ENCODE results near the gene ATG9A. TPM values are rescaled to one million over a fixed set of nuclear protein-coding genes. Genes with fewer than 3 reads are reported as not detected.

ATG9A gene
- total and polyA plus RNA-seq, 2 donors (not counting 3 experiments of a cell fraction or from before 2014, with no cell fraction given) = 65.5 to 95.0 TPM

DNA sequence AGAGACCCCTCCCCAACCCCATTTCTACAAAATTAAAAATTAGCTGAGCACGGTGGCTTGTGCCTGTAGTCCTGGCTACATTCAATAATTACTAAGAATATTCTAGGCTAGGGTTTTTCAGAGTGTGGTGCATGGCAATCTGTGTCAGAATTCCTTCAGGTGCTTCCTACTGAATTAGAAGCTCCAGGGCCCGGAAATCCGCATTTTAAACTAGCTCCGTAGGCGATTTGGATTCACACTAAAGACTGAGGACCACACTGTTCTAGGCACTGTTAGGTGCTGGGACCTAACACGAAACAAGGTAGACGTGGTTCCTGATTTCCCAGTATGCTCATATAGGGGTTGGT, 23.5 kb downstream of the ATG9A start:
- POLR2A ChIA-PET = interaction anchor here (0.7 kb wide), 1 partner anchor 30 kb away, joined by 3 read pairs; the partner anchor contains the start of gene CNPPD1
- Histone ChIP-seq H3K36me3 (ENCODE audit: control insufficient read depth in 2 of 2, extremely low read depth in 1 of 2, insufficient read depth in 2 of 2, low read length in 2 of 2) (peaks cover 0 to 7% of the 10 kb centered on the region in 2 experiments), H3K4me1 (ENCODE audit: control insufficient read depth, extremely low read depth, insufficient read depth, low read length) (peaks cover 18% of the 10 kb centered on the region), H3K4me3 (replicated peaks in 1 of 3; ENCODE audit: insufficient read depth in 1 of 3, low read depth in 1 of 3, low read length in 3 of 3) (peak overlapping the region; percentile 27 to 83 (median 73)), H3K9me1 (replicated peaks; ENCODE audit: control insufficient read depth, extremely low read depth, insufficient read depth, low read length) (no peaks in the 10 kb centered on the region), H3K9ac (replicated peaks; ENCODE audit: extremely low read depth, insufficient read depth, low read length) (peak overlapping the region; percentile 60), H2AFZ (ENCODE audit: low read depth, low read length) (peak overlapping the region; percentile 97), H3K27ac (ENCODE audit: insufficient read depth, low read depth, low read length) (peak overlapping the region; percentile 25), H3K79me2 (ENCODE audit: control insufficient read depth, insufficient read depth, low read length) (no peaks in the 10 kb centered on the region), H3K4me2 (ENCODE audit: insufficient read depth, low read length) (peak overlapping the region; percentile 90), H3K27me3 (ENCODE audit: control insufficient read depth in 2 of 2, insufficient read depth in 2 of 2, low read length in 2 of 2) (no peaks in the 10 kb centered on the region), H4K20me1 (replicated peaks; ENCODE audit: control insufficient read depth, extremely low read depth, insufficient read depth, low read length) (no peaks in the 10 kb centered on the region), H3K9me3 (replicated peaks; ENCODE audit: control insufficient read depth, insufficient read depth, low read length) (no peaks in the 10 kb centered on the region)
- no peak for DNase-seq (ENCODE audit: low read depth, low spot score)
- TF ChIP-seq GATA2 (IDR thresholded peaks at IDR 0.05; ENCODE audit: insufficient read depth, insufficient read length, low read depth, low read length) = no peak
- no peak for TF ChIP-seq MAX (IDR thresholded peaks at IDR 0.05; ENCODE audit: insufficient read depth, insufficient read length)
- TF ChIP-seq POLR2A (IDR thresholded peaks at IDR 0.05; ENCODE audit: low read depth, low read length) = no peak
- TF ChIP-seq POLR2AphosphoS5 (IDR thresholded peaks at IDR 0.05; ENCODE audit: insufficient read depth, low read depth, low read length) = no peak
- TF ChIP-seq CTCF (IDR thresholded peaks at IDR 0.05; ENCODE audit: extremely low read depth in 1 of 2, insufficient read depth in 1 of 2, low read depth in 1 of 2, low read length in 2 of 2) = no peak
- no peak for TF ChIP-seq FOS (IDR thresholded peaks at IDR 0.05; ENCODE audit: borderline replicate concordance, insufficient read depth, low read length)
- no peak for TF ChIP-seq MYC (IDR thresholded peaks at IDR 0.05; ENCODE audit: low read depth, low read length)
- TF ChIP-seq JUN (IDR thresholded peaks at IDR 0.05; ENCODE audit: borderline replicate concordance, insufficient read depth, insufficient read length, low read depth) = no peak
- no peak for TF ChIP-seq EZH2 (IDR thresholded peaks at IDR 0.05; ENCODE audit: borderline replicate concordance, low read depth, low read length, severe bottlenecking)
- intact Hi-C loops (cut with micrococcal nuclease) (loop anchor here (1.0 to 2.0 kb wide), 6 partner anchors 23 to 183 kb away; partner anchors contain the start of genes ANKZF1, ATG9A, DNAJB2 and GLB1L), dilution Hi-C loops (cut with MboI; ENCODE audit: extremely low pct_ligation_motif_present, low sequenced_read_pairs) (no loop called here)
- FAIRE-seq = no peak
- no TSS peak for BruUV-seq (replicated peaks)
- CTCF ChIA-PET = interaction anchor here (1.0 to 3.1 kb wide), 10 partner anchors 9 to 176 kb away, joined by 3 to 14 read pairs (median 7); partner anchors contain the start of genes CNPPD1 and DNAJB2

Data from endothelial cell of umbilical vein (primary cell).